Endothelial cell of umbilical vein (primary cell): ENCODE measurements around the gene SAE1. TPM values are rescaled to one million over a fixed set of nuclear protein-coding genes. Genes with fewer than 3 reads are reported as not detected.

Source experiments
- BruUV-seq: library from RNA; stranded (reverse); fragments of 400-500 nt; replicated peaks from 2 replicates; lab custom pipeline; 2021; lab: Mats Ljungman, UMichigan
- CTCF ChIA-PET: fragments of 300-600, 350-600 bp; sonication (Branson Sonifier 250); formaldehyde crosslinking; loops from one replicate; lab custom pipeline; 2021; ENCODE audit warnings: antibody characterized with exemption, inconsistent platforms; lab: Charles Lee
- POLR2A ChIA-PET: fragments of 300-600, 350-600 bp; sonication (Branson Sonifier 250); formaldehyde crosslinking; loops from one replicate; lab custom pipeline; 2021; ENCODE audit warnings: antibody characterized with exemption, inconsistent platforms; lab: Charles Lee
- DNase-seq: peaks from one replicate; pipeline ENCODE4 v3.0.0-alpha.2; 2011; ENCODE audit warnings: low read depth, low spot score
- FAIRE-seq: peaks from 2 replicates; lab custom pipeline; 2011; peaks lifted over from hg19 to GRCh38; lab: Jason Lieb, UNC
- H2AFZ ChIP-seq: 2 replicates; pipeline ENCODE4 v1.6.0; 2012; ENCODE audit warnings: low read depth, low read length, control low read depth, inconsistent platforms
- H3K27ac ChIP-seq: 2 replicates; pipeline ENCODE4 v1.5.1; 2011; ENCODE audit warnings: low read depth, mild to moderate bottlenecking, control low read depth, low read length, moderate library complexity; ENCODE audit not compliant: insufficient read depth
- H3K27me3 ChIP-seq, 2 experiments: 2 replicates each; pipeline versions ENCODE4 v1.6.0 to v1.6.1; 2011; ENCODE audit warnings: low read length in 2 of 2, mixed read lengths in 1 of 2; ENCODE audit not compliant: control insufficient read depth in 2 of 2, insufficient read depth in 2 of 2
- H3K36me3 ChIP-seq, 2 experiments: 2 replicates in 1 of 2; 3 replicates in 1 of 2; pipeline ENCODE4 v1.5.1; 2011; ENCODE audit warnings: low read length in 2 of 2, mild to moderate bottlenecking in 1 of 2, moderate library complexity in 1 of 2; ENCODE audit not compliant: control insufficient read depth in 2 of 2, insufficient read depth in 2 of 2; ENCODE audit errors: extremely low read depth in 1 of 2
- H3K4me1 ChIP-seq: 3 replicates; pipeline ENCODE4 v1.5.1; 2011; ENCODE audit warnings: mild to moderate bottlenecking, low read length; ENCODE audit not compliant: control insufficient read depth, insufficient read depth; ENCODE audit errors: extremely low read depth
- H3K4me2 ChIP-seq: 2 replicates; pipeline ENCODE4 v1.6.1; 2011; ENCODE audit warnings: low read length, control low read depth, mixed read lengths; ENCODE audit not compliant: insufficient read depth
- H3K4me3 ChIP-seq, 3 experiments: fragments of 200-600 bp in 1 of 3; sonication (generic), shearing (Covaris generic) in 1 of 3; replicated peaks in 1 of 3; 2 replicates each; pipeline ENCODE4 v1.5.1; 2011 to 2016; ENCODE audit warnings: control low read depth in 3 of 3, low read length in 3 of 3, mild to moderate bottlenecking in 2 of 3, inconsistent platforms in 1 of 3, low read depth in 1 of 3, moderate library complexity in 1 of 3; ENCODE audit not compliant: insufficient read depth in 1 of 3
- H3K79me2 ChIP-seq: 2 replicates; pipeline ENCODE4 v1.6.0; 2012; ENCODE audit warnings: low read length, inconsistent platforms; ENCODE audit not compliant: control insufficient read depth, insufficient read depth
- H3K9ac ChIP-seq: replicated peaks from 2 replicates; pipeline ENCODE3; 2011; ENCODE audit warnings: low read length, control low read depth; ENCODE audit not compliant: insufficient read depth; ENCODE audit errors: extremely low read depth
- H3K9me1 ChIP-seq: replicated peaks from 3 replicates; pipeline ENCODE4 v1.6.0; 2011; ENCODE audit warnings: mild to moderate bottlenecking, low read length; ENCODE audit not compliant: control insufficient read depth, insufficient read depth; ENCODE audit errors: extremely low read depth
- H3K9me3 ChIP-seq: replicated peaks from 2 replicates; pipeline ENCODE4 v1.5.1; 2012; ENCODE audit warnings: low read length, inconsistent platforms; ENCODE audit not compliant: control insufficient read depth, insufficient read depth
- H4K20me1 ChIP-seq: replicated peaks from 2 replicates; pipeline ENCODE3; 2011; ENCODE audit warnings: mild to moderate bottlenecking, low read length; ENCODE audit not compliant: control insufficient read depth, insufficient read depth; ENCODE audit errors: extremely low read depth
- CTCF ChIP-seq, 2 donors: IDR thresholded peaks; 1 replicate in 1 of 2; 2 replicates in 1 of 2; pipeline ENCODE4 v1.5.1; 2011; ENCODE audit warnings: low read length in 2 of 2, mild to moderate bottlenecking in 2 of 2, moderate library complexity in 2 of 2, control low read depth in 1 of 2, inconsistent platforms in 1 of 2, low read depth in 1 of 2; ENCODE audit not compliant: insufficient read depth in 1 of 2; ENCODE audit errors: extremely low read depth in 1 of 2
- EZH2 ChIP-seq: IDR thresholded peaks from 2 replicates; pipeline ENCODE4 v1.6.1; 2012; ENCODE audit warnings: borderline replicate concordance, low read depth, mild to moderate bottlenecking, moderate library complexity, low read length, inconsistent platforms; ENCODE audit not compliant: severe bottlenecking
- JUN ChIP-seq: IDR thresholded peaks from 2 replicates; pipeline ENCODE4 v1.6.1; 2011; ENCODE audit warnings: borderline replicate concordance, low read depth; ENCODE audit not compliant: insufficient read length, insufficient read depth
- MYC ChIP-seq: IDR thresholded peaks from one replicate; pipeline ENCODE4 v1.6.1; 2011; ENCODE audit warnings: mild to moderate bottlenecking, low read depth, low read length
- POLR2A ChIP-seq: IDR thresholded peaks from 2 replicates; pipeline ENCODE4 v1.6.1; 2012; ENCODE audit warnings: low read depth, mild to moderate bottlenecking, control low read depth, low read length
- POLR2AphosphoS5 ChIP-seq: IDR thresholded peaks from 2 replicates; pipeline ENCODE4 v1.6.1; 2012; ENCODE audit warnings: low read depth, mild to moderate bottlenecking, control low read depth, low read length, moderate library complexity; ENCODE audit not compliant: insufficient read depth
- dilution Hi-C: fragments of 300-500 bp; cut with MboI; formaldehyde crosslinking; loops from one replicate; pipeline ENCODE4 v1.15.0; 2019; ENCODE audit warnings: low sequenced_read_pairs; ENCODE audit not compliant: extremely low pct_ligation_motif_present
- intact Hi-C: fragments of 100-400 bp; cut with micrococcal nuclease; formaldehyde crosslinking; loops from one replicate; pipeline ENCODE4 v1.10.0; 2022
- polyA plus RNA-seq, 4 experiments: library from polyadenylated mRNA; depleted of rRNA in 3 of 4; stranded (reverse) in 3 of 4; unstranded in 1 of 4; fragments of >200 nt; gene quantifications; 2 replicates each; pipeline versions ENCODE4 v1.2.1 to v1.2.3, GENCODE V29; 2011 to 2012; ENCODE audit warnings: missing spikeins in 1 of 4
- total RNA-seq: library from RNA; stranded (reverse); gene quantifications from 2 replicates; pipeline ENCODE4 v1.2.3, GENCODE V29; 2021
- TF ChIP-seq, protein P1 (sequence below): IDR thresholded peaks from 2 replicates; pipeline ENCODE4 v1.6.1; 2011; ENCODE audit not compliant: insufficient read depth, insufficient read length

SAE1 gene
- total and polyA plus RNA-seq, 2 donors (not counting 3 experiments of a cell fraction or from before 2014, with no cell fraction given) = 165 to 219 TPM

DNA sequence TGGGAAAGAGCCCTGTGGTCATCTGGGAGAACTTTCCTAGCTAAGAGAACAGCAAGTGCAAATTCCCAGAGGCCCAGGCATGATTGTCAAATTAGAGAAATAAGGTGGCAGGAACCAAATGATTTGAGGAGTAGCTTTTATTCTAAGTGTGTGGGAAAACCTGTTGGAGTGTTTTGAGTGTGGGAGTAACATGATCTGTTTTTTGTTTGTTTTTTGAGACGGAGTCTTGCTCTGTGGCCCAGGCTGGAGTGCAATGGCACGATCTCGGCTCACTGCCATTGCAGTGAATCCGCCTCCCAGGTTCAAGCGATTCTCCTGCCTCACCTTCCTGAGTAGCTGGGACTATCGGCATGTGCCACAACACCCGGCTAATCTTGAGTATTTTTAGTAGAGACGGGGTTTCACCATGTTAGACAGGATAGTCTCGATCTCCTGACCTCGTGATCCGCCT lies 2.4 kb downstream of the SAE1 start:
- FAIRE-seq = no peak
- H3K4me3 ChIP-seq = no peak overlapping the region
- H3K9ac ChIP-seq = no peak overlapping the region
- no peak for TF ChIP-seq POLR2A
- TF ChIP-seq JUN = no peak
- TF ChIP-seq EZH2 = no peak
- TF ChIP-seq MYC = no peak
- no peak for TF ChIP-seq CTCF (IDR thresholded peaks at IDR 0.05; ENCODE audit: extremely low read depth in 1 of 2, insufficient read depth in 1 of 2, low read depth in 1 of 2, low read length in 2 of 2)
- TF ChIP-seq, protein P1, sequence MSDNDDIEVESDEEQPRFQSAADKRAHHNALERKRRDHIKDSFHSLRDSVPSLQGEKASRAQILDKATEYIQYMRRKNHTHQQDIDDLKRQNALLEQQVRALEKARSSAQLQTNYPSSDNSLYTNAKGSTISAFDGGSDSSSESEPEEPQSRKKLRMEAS = no peak
- TF ChIP-seq POLR2AphosphoS5 = no peak
- no peaks in the 10 kb centered on the region for H4K20me1 ChIP-seq
- H3K9me3 ChIP-seq = no peaks in the 10 kb centered on the region
- no peak overlapping the region for H2AFZ ChIP-seq
- H3K27ac ChIP-seq = no peak overlapping the region
- no TSS peak for BruUV-seq
- intact Hi-C loops (loop anchor here (5.0 kb wide), 1 partner anchor 271 kb away; the partner anchor contains the start of gene ARHGAP35), dilution Hi-C loops (no loop called here)
- no peaks in the 10 kb centered on the region for H3K36me3 ChIP-seq
- no peak overlapping the region for H3K4me2 ChIP-seq
- CTCF ChIA-PET = interaction anchor here (1.2 to 5.0 kb wide), 5 partner anchors 8 to 120 kb away, joined by 4 to 30 read pairs (median 6); no protein-coding TSS in a partner anchor
- H3K4me1 ChIP-seq = peaks cover 30% of the 10 kb centered on the region
- H3K9me1 ChIP-seq = no peaks in the 10 kb centered on the region
- no peak for DNase-seq
- no peaks in the 10 kb centered on the region for H3K27me3 ChIP-seq
- POLR2A ChIA-PET = interaction anchor here (0.8 kb wide), 1 partner anchor 129 kb away, joined by 4 read pairs; no protein-coding TSS in a partner anchor
- H3K79me2 ChIP-seq = peaks cover 72% of the 10 kb centered on the region
